ENCODE results near the gene PREX1. TPM values are rescaled to one million over a fixed set of nuclear protein-coding genes. Genes with fewer than 3 reads are reported as not detected.

Gene PREX1
- total and polyA plus RNA-seq, 2 of the 4 experiments (the other 2 are of a cell fraction) = 0.67 to 0.72 TPM

DNA sequence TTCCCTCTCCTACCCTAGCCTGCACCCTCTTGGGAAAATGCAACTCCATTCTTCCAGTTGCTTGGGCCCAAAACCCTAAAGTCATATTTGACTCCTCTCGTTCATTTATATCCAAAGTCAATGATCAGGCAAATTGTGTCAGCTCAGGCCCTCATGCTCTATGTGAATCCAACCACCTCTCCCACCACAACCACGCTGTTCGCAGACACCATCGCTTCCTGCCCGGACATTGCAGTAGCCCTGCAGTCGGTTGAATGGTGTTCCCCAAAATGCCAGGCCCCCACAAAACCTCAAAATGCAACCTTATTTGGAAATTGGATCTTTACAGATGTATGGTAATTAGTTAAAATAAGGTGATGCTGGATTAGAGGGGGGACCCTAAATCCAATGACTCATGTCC, 98.3 kb downstream of the PREX1 start:
- no peak overlapping the region for H4K91ac ChIP-seq (ENCODE audit: insufficient read depth, low read depth, low read length)
- no peaks in the 10 kb centered on the region for H3K79me1 ChIP-seq (ENCODE audit: low read depth in 1 of 2, low read length in 2 of 2)
- no peak overlapping the region for H3K4me2 ChIP-seq (ENCODE audit: low read depth, low read length)
- H3K4ac ChIP-seq (ENCODE audit: low read depth, low read length) = no peak overlapping the region
- in situ Hi-C loops (cut with MboI; ENCODE audit: low sequenced_read_pairs) = no loop called here
- H2BK15ac ChIP-seq (ENCODE audit: low read depth, low read length) = no peak overlapping the region
- no peak overlapping the region for H2BK20ac ChIP-seq (ENCODE audit: low read depth, low read length)
- no peak for DNase-seq
- ATAC-seq (ENCODE audit: low read depth) = no peak
- 100% methylated on average over 1 of the region's 6 CpGs; no CpG with 5 or more reads in 1 of the 2 experiments for WGBS, 2 experiments (ENCODE audit: extremely low coverage in 2 of 2, insufficient read length in 1 of 2)
- H3K27ac ChIP-seq (ENCODE audit: insufficient read depth, low read length) = no peak overlapping the region
- H4K20me1 ChIP-seq (ENCODE audit: insufficient read depth, low read length) = no peaks in the 10 kb centered on the region
- H2BK120ac ChIP-seq (ENCODE audit: low read depth, low read length) = no peak overlapping the region
- no peak overlapping the region for H3K14ac ChIP-seq (replicated peaks; ENCODE audit: low read depth, low read length)
- ChIA-PET CTCF (no interaction called here), POLR2A (ENCODE audit: unreplicated experiment) (no interaction called here)
- no peak overlapping the region for H2AK9ac ChIP-seq (replicated peaks; ENCODE audit: low read depth, low read length, poor library complexity)
- intact Hi-C loops (cut with micrococcal nuclease) = no loop called here
- dilution Hi-C loops (cut with HindIII; ENCODE audit: low sequenced_read_pairs, unreplicated experiment) = no loop called here
- H3K4me3 ChIP-seq (ENCODE audit: insufficient read depth, low read depth, low read length) = no peak overlapping the region
- no peak overlapping the region for H3K9ac ChIP-seq (ENCODE audit: low read depth, low read length)
- H3K9me1 ChIP-seq (ENCODE audit: insufficient read depth, low read length) = no peaks in the 10 kb centered on the region; the same call in 1 of the 2 replicates
- H3K56ac ChIP-seq (ENCODE audit: extremely low read depth, insufficient read depth, low read length) = no peak overlapping the region
- H2BK5ac ChIP-seq (ENCODE audit: low read depth, low read length, poor library complexity, severe bottlenecking) = no peak overlapping the region
- H3K36me3 ChIP-seq (ENCODE audit: control insufficient read depth, insufficient read depth, low read length) = no peaks in the 10 kb centered on the region
- no peak overlapping the region for H3K18ac ChIP-seq (ENCODE audit: low read depth, low read length)
- TF ChIP-seq CHD1 (IDR thresholded peaks at IDR 0.05; ENCODE audit: low read depth, low read length) = no peak
- TF ChIP-seq FOS (IDR thresholded peaks at IDR 0.05; ENCODE audit: low read depth, low read length) = no peak
- TF ChIP-seq POLR2A (IDR thresholded peaks at IDR 0.05; ENCODE audit: low read depth, low read length) = no peak
- TF ChIP-seq SMC3 (IDR thresholded peaks at IDR 0.05; ENCODE audit: low read depth, low read length) = no peak
- no peak for TF ChIP-seq NFE2L2 (IDR thresholded peaks at IDR 0.05; ENCODE audit: low read depth, low read length)
- TF ChIP-seq RAD21 (IDR thresholded peaks at IDR 0.05; ENCODE audit: low read length) = no peak
- no peak for TF ChIP-seq RCOR1 (IDR thresholded peaks at IDR 0.05; ENCODE audit: insufficient replicate concordance, low read length)
- TF ChIP-seq CEBPB (IDR thresholded peaks at IDR 0.05; ENCODE audit: low read depth, low read length) = no peak
- TF ChIP-seq, protein P1, sequence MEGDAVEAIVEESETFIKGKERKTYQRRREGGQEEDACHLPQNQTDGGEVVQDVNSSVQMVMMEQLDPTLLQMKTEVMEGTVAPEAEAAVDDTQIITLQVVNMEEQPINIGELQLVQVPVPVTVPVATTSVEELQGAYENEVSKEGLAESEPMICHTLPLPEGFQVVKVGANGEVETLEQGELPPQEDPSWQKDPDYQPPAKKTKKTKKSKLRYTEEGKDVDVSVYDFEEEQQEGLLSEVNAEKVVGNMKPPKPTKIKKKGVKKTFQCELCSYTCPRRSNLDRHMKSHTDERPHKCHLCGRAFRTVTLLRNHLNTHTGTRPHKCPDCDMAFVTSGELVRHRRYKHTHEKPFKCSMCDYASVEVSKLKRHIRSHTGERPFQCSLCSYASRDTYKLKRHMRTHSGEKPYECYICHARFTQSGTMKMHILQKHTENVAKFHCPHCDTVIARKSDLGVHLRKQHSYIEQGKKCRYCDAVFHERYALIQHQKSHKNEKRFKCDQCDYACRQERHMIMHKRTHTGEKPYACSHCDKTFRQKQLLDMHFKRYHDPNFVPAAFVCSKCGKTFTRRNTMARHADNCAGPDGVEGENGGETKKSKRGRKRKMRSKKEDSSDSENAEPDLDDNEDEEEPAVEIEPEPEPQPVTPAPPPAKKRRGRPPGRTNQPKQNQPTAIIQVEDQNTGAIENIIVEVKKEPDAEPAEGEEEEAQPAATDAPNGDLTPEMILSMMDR (conservative IDR thresholded peaks at IDR 0.05; ENCODE audit: low read depth, low read length) = no peak
- no peaks in the 10 kb centered on the region; the same call in 1 of the 2 replicates for H3K4me1 ChIP-seq (ENCODE audit: control insufficient read depth, insufficient read depth, low read length)
- H3K9me3 ChIP-seq (ENCODE audit: control insufficient read depth, insufficient read depth, low read length) = no peaks in the 10 kb centered on the region; the same call in 1 of the 2 replicates
- no TSS peak for BruUV-seq (replicated peaks)
- H3K23ac ChIP-seq (ENCODE audit: low read depth, low read length) = no peak overlapping the region
- H3K27me3 ChIP-seq (ENCODE audit: control insufficient read depth, insufficient read depth, low read length) = no peaks in the 10 kb centered on the region
- no peak overlapping the region for H4K8ac ChIP-seq (ENCODE audit: low read depth in 2 of 2, low read length in 2 of 2)
- no peak overlapping the region for H4K5ac ChIP-seq (ENCODE audit: low read depth, low read length)
- no peak overlapping the region for H2AK5ac ChIP-seq (ENCODE audit: low read depth, low read length)
- no peak overlapping the region for H2AFZ ChIP-seq (replicated peaks; ENCODE audit: low read length, poor library complexity)
